Vagina (tissue), 2 donors: ENCODE data around the gene ZSCAN5A.

Source experiments
- CTCF ChIP-seq, 3 experiments: fragments of 450-650 bp in 2 of 3; fragments of 200-600 bp in 1 of 3; sonication (generic) in 1 of 3; IDR thresholded peaks; one replicate each; pipeline ENCODE4 v1.5.1; 2017 to 2019; ENCODE audit warnings: antibody characterized with exemption in 3 of 3, mild to moderate bottlenecking in 2 of 3, moderate library complexity in 2 of 3
- POLR2AphosphoS5 ChIP-seq, 2 donors: sonication (generic); formaldehyde crosslinking; IDR thresholded peaks; one replicate each; pipeline ENCODE4 v1.9.0; 2017; ENCODE audit warnings: antibody characterized with exemption in 2 of 2, mild to moderate bottlenecking in 2 of 2, low read depth in 1 of 2; ENCODE audit not compliant: insufficient read depth in 1 of 2

- TF ChIP-seq POLR2AphosphoS5 (IDR thresholded peaks at IDR 0.05; ENCODE audit: insufficient read depth in 1 of 2, low read depth in 1 of 2): no peak
- TF ChIP-seq CTCF (IDR thresholded peaks at IDR 0.05): no peak
These were observed 2.1 kb upstream of the ZSCAN5A start for GRCh38 chr19:56316728-56317127.
